Panc1 (cell line): ENCODE data around the gene DIAPH2. TPM values are rescaled to one million over a fixed set of nuclear protein-coding genes. Genes with fewer than 3 reads are reported as not detected.

Experiments used
- ATAC-seq: fragments of 200-7000 bp; cut with Tn5 transposase; 2 replicates; pipeline ENCODE4 v1.9.1; 2020; ENCODE audit warnings: mild to moderate bottlenecking, moderate library complexity
- BruUV-seq: library from RNA; stranded (reverse); fragments of 400-500 nt; replicated peaks from 2 replicates; lab custom pipeline; 2021; lab: Mats Ljungman, UMichigan
- CTCF ChIA-PET: fragments of 300-600 bp; sonication (Branson Sonifier 250); formaldehyde crosslinking; loops from one replicate; lab custom pipeline; 2022; ENCODE audit warnings: antibody characterized with exemption; lab: Charles Lee
- POLR2A ChIA-PET: fragments of 300-600 bp; sonication (Branson Sonifier 250); formaldehyde crosslinking; loops from one replicate; lab custom pipeline; 2022; ENCODE audit warnings: antibody characterized with exemption; lab: Charles Lee
- DNase-seq: peaks from one replicate; pipeline ENCODE4 v3.0.0-alpha.2; 2010; ENCODE audit warnings: low read depth, low spot score
- H3K27ac ChIP-seq: 2 replicates; pipeline ENCODE4 v1.5.1; 2011; ENCODE audit warnings: mild to moderate bottlenecking, low read length, inconsistent platforms
- H3K27me3 ChIP-seq: fragments of 200-500 bp; sonication (Bioruptor generic); 2 replicates; pipeline ENCODE4 v1.6.0; 2014; ENCODE audit warnings: low read length, inconsistent platforms; ENCODE audit not compliant: control insufficient read depth, insufficient read depth
- H3K36me3 ChIP-seq: fragments of 200-500 bp; sonication (Bioruptor generic); 2 replicates; pipeline ENCODE4 v1.5.1; 2014; ENCODE audit warnings: inconsistent platforms, mild to moderate bottlenecking, low read length, moderate library complexity; ENCODE audit not compliant: control insufficient read depth, insufficient read depth
- H3K4me1 ChIP-seq: 2 replicates; pipeline ENCODE4 v1.5.1; 2011; ENCODE audit warnings: inconsistent platforms, mild to moderate bottlenecking, low read length, moderate library complexity; ENCODE audit not compliant: control insufficient read depth, insufficient read depth
- H3K4me3 ChIP-seq, 2 experiments: 2 replicates each; pipeline ENCODE4 v1.5.1; 2011 to 2012; ENCODE audit warnings: low read depth in 2 of 2, low read length in 2 of 2, mild to moderate bottlenecking in 2 of 2, inconsistent platforms in 1 of 2, moderate library complexity in 1 of 2
- H3K9me3 ChIP-seq: fragments of 200-500 bp; sonication (Bioruptor generic); 2 replicates; pipeline ENCODE4 v1.5.1; 2014; ENCODE audit warnings: low read depth, mild to moderate bottlenecking, inconsistent platforms, low read length, moderate library complexity; ENCODE audit not compliant: control insufficient read depth, insufficient read depth
- POLR2AphosphoS5 ChIP-seq: IDR thresholded peaks from 2 replicates; pipeline ENCODE4 v1.6.1; 2012; ENCODE audit warnings: mild to moderate bottlenecking, low read depth, low read length, moderate library complexity
- SIN3A ChIP-seq: IDR thresholded peaks from 2 replicates; pipeline ENCODE4 v1.6.1; 2012; ENCODE audit warnings: low read depth, mild to moderate bottlenecking, low read length, moderate library complexity, borderline replicate concordance; ENCODE audit not compliant: insufficient read depth
- TCF7L2 ChIP-seq: IDR thresholded peaks from 2 replicates; pipeline ENCODE4 v1.6.1; 2011; ENCODE audit warnings: mild to moderate bottlenecking, low read depth, low read length, inconsistent platforms
- in situ Hi-C: cut with HindIII; loops from 2 replicates; pipeline ENCODE4 v1.10.0; 2016; ENCODE audit warnings: low sequenced_read_pairs, low pct_unique_long_range_greater_than_20kb
- intact Hi-C: fragments of 100-400 bp; cut with micrococcal nuclease; formaldehyde crosslinking; loops from one replicate; pipeline ENCODE4 v1.10.0; 2022; ENCODE audit not compliant: unreplicated experiment
- total RNA-seq: library from RNA; stranded (reverse); gene quantifications from one replicate; pipeline ENCODE4 v1.2.1, GENCODE V29; 2021; ENCODE audit not compliant: unreplicated experiment
- TF ChIP-seq, protein P1 (sequence below): fragments of 450-650 bp; IDR thresholded peaks from 2 replicates; pipeline ENCODE4 v1.5.1; 2017; ENCODE audit warnings: mild to moderate bottlenecking
- TF ChIP-seq, protein P2 (sequence below), 2 experiments: IDR thresholded peaks; 2 replicates each; pipeline ENCODE4 v1.6.1; 2011 to 2012; ENCODE audit warnings: low read depth in 2 of 2, control low read depth in 1 of 2, low read length in 1 of 2, mild to moderate bottlenecking in 1 of 2, moderate library complexity in 1 of 2; ENCODE audit not compliant: insufficient read depth in 1 of 2

The DIAPH2 gene
- total RNA-seq, 1 experiment from 2014 or later: 17.0 TPM

DNA sequence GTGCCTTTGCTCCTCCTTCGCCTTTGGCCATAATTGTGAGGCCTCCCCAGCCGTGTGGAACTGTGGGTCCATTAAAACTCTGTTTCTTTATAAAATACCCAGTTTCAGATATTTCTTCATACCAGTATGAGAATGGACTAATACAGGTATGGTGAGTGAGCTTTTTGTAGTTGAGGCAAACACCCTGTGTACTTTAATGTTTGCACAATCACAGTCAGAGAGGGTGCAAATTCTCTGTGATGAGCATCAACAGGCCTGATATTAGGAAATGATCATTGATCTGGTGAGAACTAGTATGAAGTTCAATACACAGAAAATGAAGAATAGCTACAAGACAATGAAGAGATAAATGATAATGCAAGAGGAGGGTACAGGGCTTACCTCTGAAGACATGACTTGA is 943.7 kb downstream of the DIAPH2 start:
- no TSS peak for BruUV-seq
- H3K9me3 ChIP-seq: no peaks in the 10 kb centered on the region
- no peak for DNase-seq
- no peak for ATAC-seq
- intact Hi-C loops: no loop called here
- H3K4me3 ChIP-seq: no peak overlapping the region
- TF ChIP-seq TCF7L2: no peak
- TF ChIP-seq SIN3A: no peak
- TF ChIP-seq, protein P1, sequence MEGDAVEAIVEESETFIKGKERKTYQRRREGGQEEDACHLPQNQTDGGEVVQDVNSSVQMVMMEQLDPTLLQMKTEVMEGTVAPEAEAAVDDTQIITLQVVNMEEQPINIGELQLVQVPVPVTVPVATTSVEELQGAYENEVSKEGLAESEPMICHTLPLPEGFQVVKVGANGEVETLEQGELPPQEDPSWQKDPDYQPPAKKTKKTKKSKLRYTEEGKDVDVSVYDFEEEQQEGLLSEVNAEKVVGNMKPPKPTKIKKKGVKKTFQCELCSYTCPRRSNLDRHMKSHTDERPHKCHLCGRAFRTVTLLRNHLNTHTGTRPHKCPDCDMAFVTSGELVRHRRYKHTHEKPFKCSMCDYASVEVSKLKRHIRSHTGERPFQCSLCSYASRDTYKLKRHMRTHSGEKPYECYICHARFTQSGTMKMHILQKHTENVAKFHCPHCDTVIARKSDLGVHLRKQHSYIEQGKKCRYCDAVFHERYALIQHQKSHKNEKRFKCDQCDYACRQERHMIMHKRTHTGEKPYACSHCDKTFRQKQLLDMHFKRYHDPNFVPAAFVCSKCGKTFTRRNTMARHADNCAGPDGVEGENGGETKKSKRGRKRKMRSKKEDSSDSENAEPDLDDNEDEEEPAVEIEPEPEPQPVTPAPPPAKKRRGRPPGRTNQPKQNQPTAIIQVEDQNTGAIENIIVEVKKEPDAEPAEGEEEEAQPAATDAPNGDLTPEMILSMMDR: no peak
- no peak for TF ChIP-seq POLR2AphosphoS5
- TF ChIP-seq, protein P2, sequence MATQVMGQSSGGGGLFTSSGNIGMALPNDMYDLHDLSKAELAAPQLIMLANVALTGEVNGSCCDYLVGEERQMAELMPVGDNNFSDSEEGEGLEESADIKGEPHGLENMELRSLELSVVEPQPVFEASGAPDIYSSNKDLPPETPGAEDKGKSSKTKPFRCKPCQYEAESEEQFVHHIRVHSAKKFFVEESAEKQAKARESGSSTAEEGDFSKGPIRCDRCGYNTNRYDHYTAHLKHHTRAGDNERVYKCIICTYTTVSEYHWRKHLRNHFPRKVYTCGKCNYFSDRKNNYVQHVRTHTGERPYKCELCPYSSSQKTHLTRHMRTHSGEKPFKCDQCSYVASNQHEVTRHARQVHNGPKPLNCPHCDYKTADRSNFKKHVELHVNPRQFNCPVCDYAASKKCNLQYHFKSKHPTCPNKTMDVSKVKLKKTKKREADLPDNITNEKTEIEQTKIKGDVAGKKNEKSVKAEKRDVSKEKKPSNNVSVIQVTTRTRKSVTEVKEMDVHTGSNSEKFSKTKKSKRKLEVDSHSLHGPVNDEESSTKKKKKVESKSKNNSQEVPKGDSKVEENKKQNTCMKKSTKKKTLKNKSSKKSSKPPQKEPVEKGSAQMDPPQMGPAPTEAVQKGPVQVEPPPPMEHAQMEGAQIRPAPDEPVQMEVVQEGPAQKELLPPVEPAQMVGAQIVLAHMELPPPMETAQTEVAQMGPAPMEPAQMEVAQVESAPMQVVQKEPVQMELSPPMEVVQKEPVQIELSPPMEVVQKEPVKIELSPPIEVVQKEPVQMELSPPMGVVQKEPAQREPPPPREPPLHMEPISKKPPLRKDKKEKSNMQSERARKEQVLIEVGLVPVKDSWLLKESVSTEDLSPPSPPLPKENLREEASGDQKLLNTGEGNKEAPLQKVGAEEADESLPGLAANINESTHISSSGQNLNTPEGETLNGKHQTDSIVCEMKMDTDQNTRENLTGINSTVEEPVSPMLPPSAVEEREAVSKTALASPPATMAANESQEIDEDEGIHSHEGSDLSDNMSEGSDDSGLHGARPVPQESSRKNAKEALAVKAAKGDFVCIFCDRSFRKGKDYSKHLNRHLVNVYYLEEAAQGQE (IDR thresholded peaks at IDR 0.05; ENCODE audit: insufficient read depth in 1 of 2, low read depth in 2 of 2, low read length in 1 of 2): no peak
- H3K36me3 ChIP-seq: no peaks in the 10 kb centered on the region
- POLR2A ChIA-PET: no interaction called here
- no peaks in the 10 kb centered on the region for H3K4me1 ChIP-seq
- H3K27me3 ChIP-seq: no peaks in the 10 kb centered on the region
- H3K27ac ChIP-seq: no peak overlapping the region
- CTCF ChIA-PET: no interaction called here
- in situ Hi-C loops: no loop called here

DNA sequence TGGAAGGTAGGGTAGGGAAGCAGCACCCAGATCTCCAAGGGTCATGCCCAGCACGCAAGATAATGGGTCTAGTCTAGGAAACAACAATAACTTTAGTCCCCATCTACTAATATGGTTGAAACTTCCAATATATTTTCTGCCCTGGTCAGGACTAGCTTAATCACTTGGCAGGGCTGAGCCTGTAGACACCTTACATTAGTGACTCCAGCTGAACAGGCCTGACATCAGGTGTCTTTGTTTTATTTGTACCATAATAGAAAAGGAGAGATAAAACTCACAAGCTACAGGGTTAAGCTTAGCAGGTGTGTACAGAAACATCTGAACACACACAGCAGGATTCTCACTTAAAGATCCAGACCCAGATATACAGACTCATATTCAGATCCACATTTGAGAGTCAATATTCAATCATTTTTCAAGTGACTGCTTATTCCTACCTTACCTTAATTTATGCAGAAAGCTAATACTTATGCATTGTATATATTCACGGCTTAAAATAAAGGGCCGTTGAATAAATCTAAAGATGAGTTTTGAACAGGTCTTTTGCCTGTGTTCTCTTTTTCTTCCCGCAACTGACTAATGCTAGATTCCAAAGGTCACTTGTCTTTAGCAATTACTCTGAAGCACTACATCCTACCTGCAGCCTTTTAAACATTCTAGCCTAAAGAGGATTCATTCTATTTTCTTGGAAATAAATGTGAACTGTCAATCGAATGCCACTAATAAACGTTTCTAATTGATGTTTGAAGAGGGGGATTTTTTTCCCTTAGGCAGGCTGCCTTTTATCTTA is 944.4 kb downstream of the DIAPH2 start:
- intact Hi-C loops (no loop called here), in situ Hi-C loops (no loop called here)
- Histone ChIP-seq H3K9me3 (no peaks in the 10 kb centered on the region), H3K36me3 (no peaks in the 10 kb centered on the region), H3K4me3 (no peak overlapping the region), H3K27me3 (no peaks in the 10 kb centered on the region), H3K27ac (no peak overlapping the region), H3K4me1 (no peaks in the 10 kb centered on the region)
- CTCF ChIA-PET: no interaction called here
- POLR2A ChIA-PET: no interaction called here
- no TSS peak for BruUV-seq
- TF ChIP-seq, protein P2 (IDR thresholded peaks at IDR 0.05; ENCODE audit: insufficient read depth in 1 of 2, low read depth in 2 of 2, low read length in 1 of 2): no peak
- ATAC-seq (no peak), DNase-seq (no peak)
